Common myeloid progenitor, CD34-positive (primary cell): ENCODE results near the gene SCNN1A.

Source experiments
- CTCF ChIA-PET: fragments of 350-600 bp; sonication (Branson Sonifier 250); formaldehyde crosslinking; loops from one replicate; lab custom pipeline; 2021; ENCODE audit warnings: antibody characterized with exemption; lab: Charles Lee
- POLR2A ChIA-PET: fragments of 350-600 bp; sonication (Branson Sonifier 250); formaldehyde crosslinking; loops from one replicate; lab custom pipeline; 2021; ENCODE audit warnings: antibody characterized with exemption; lab: Charles Lee
- DNase-seq, 3 donors: peaks; one replicate each; pipeline versions ENCODE4 v3.0.0 to v3.0.0-alpha.2; 2013
- H3K27ac ChIP-seq, 2 experiments: 1 replicate in 1 of 2; 2 replicates in 1 of 2; pipeline ENCODE4 v1.7.0; 2013; ENCODE audit warnings: inconsistent platforms in 2 of 2, low read length in 2 of 2, mild to moderate bottlenecking in 2 of 2, low read depth in 1 of 2, moderate library complexity in 1 of 2; ENCODE audit not compliant: severe bottlenecking in 2 of 2, insufficient read depth in 1 of 2, poor library complexity in 1 of 2
- H3K27me3 ChIP-seq, 5 experiments: replicated peaks in 2 of 5; 1 replicate in 3 of 5; 2 replicates in 2 of 5; pipeline versions ENCODE4 v1.6.1 to v1.7.0; 2013; ENCODE audit warnings: low read length in 4 of 5, mild to moderate bottlenecking in 2 of 5, moderate library complexity in 2 of 5, inconsistent platforms in 1 of 5; ENCODE audit not compliant: insufficient read depth in 5 of 5, control insufficient read depth in 4 of 5
- H3K36me3 ChIP-seq, 4 experiments: 1 replicate in 2 of 4; 2 replicates in 2 of 4; pipeline versions ENCODE4 v1.6.1 to v1.7.0; 2013; ENCODE audit warnings: low read length in 3 of 4, control low read depth in 1 of 4, mild to moderate bottlenecking in 1 of 4; ENCODE audit not compliant: control insufficient read depth in 4 of 4, insufficient read depth in 4 of 4
- H3K4me1 ChIP-seq, 4 experiments: 1 replicate in 3 of 4; 2 replicates in 1 of 4; pipeline versions ENCODE4 v1.6.1 to v1.7.1; 2013; ENCODE audit warnings: low read length in 3 of 4, mild to moderate bottlenecking in 3 of 4, control low read depth in 1 of 4, inconsistent platforms in 1 of 4, moderate library complexity in 1 of 4; ENCODE audit not compliant: control insufficient read depth in 4 of 4, insufficient read depth in 4 of 4; ENCODE audit errors: control extremely low read depth in 1 of 4
- H3K4me3 ChIP-seq, 7 experiments: 1 replicate in 4 of 7; 2 replicates in 3 of 7; pipeline versions ENCODE4 v1.5.1 to v1.7.0; 2013; ENCODE audit warnings: mild to moderate bottlenecking in 7 of 7, low read length in 6 of 7, moderate library complexity in 6 of 7, inconsistent platforms in 2 of 7, low read depth in 2 of 7, control low read depth in 1 of 7; ENCODE audit not compliant: insufficient read depth in 4 of 7, control insufficient read depth in 1 of 7; ENCODE audit errors: extremely low read depth in 1 of 7
- H3K9me3 ChIP-seq, 5 experiments: 1 replicate in 4 of 5; 2 replicates in 1 of 5; pipeline versions ENCODE4 v1.6.1 to v1.7.1; 2013; ENCODE audit warnings: low read length in 4 of 5, mild to moderate bottlenecking in 2 of 5, inconsistent platforms in 1 of 5, low read depth in 1 of 5, moderate library complexity in 1 of 5; ENCODE audit not compliant: control insufficient read depth in 4 of 5, insufficient read depth in 2 of 5; ENCODE audit errors: control extremely low read depth in 1 of 5
- WGBS: methylation state at CpG from one replicate; pipeline ENCODE4 v1.1.5; 2013; ENCODE audit not compliant: insufficient coverage; 5-methylcytosine and 5-hydroxymethylcytosine counted together

The SCNN1A gene

DNA sequence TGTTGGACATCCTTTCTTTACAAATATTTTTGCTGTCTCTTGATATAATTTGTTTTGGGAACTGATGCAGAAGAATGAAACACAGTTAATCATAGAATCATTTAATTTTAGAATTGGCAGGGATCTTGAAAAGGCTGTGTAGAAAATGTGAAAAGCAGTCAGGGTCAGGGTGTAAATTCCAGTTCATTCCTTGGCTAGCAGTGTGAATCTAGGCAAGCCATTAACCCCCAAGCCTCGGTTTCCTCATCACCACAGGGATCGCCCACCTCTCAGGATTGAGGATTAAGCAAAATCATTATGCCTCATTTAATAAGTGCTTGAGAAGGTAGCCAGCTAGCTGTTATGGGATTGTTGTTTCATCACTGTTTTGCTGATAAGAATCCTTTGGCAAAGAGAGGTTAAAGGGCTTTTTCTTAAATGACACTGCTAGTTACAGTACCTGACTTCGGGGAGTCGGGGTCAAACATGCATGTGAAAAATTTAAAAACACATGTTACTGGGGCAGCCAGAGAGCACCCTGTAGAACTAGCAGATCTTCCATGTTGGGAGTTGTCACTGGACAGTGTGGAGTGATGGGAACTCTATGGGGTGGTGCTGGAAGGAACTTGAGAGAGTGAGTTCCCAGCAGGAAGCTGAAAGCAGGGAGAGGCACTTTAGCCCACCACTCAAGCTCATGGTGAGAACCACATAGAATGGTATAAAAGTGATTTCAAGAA, 44.2 kb downstream of the SCNN1A start:
- CTCF ChIA-PET: interaction anchor here (1.0 to 1.9 kb wide), 5 partner anchors 8 to 134 kb away, joined by 3 to 8 read pairs (median 6); no protein-coding TSS in a partner anchor
- 100% methylated on average over 2 of the region's 4 CpGs for WGBS
- no peak for DNase-seq
- POLR2A ChIA-PET: no interaction called here
- Histone ChIP-seq H3K27ac (peak overlapping the region in 1 of 2 experiments; percentile 54), H3K9me3 (no peaks in the 10 kb centered on the region), H3K4me3 (no peak overlapping the region), H3K4me1 (peaks cover 13 to 51% (median 41%) of the 10 kb centered on the region in 4 experiments), H3K36me3 (peaks cover 25 to 89% (median 72%) of the 10 kb centered on the region in 4 experiments), H3K27me3 (no peaks in the 10 kb centered on the region)

DNA sequence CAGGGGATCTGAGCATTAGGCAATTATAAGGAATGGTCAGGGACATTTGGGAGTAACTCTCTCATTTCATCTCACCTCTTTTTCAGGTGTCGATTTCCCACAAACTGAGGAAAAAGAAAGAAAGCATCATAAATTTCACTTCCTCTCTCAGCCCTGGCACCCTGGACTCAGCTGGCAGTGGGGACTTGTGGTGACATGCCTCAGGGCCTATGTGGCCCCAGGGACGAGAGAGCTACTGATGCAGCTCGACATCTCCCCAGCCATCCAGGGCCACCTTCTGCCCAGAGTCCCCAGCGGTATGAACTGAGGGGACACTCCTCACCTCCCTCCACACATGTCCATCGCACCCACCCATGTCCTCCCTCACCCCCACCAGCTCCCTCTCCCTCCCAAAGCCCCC, 45.2 kb downstream of the SCNN1A start:
- ChIA-PET POLR2A (no interaction called here), CTCF (interaction anchor here (0.9 to 1.9 kb wide), 6 partner anchors 9 to 209 kb away, joined by 3 to 8 read pairs (median 6); no protein-coding TSS in a partner anchor)
- DNase-seq: no peak
- peak overlapping the region in 1 of 2 experiments; percentile 54 for H3K27ac ChIP-seq
- 82% methylated on average over 2 of the region's 5 CpGs for WGBS
- no peaks in the 10 kb centered on the region for H3K27me3 ChIP-seq
- peaks cover 25 to 92% (median 72%) of the 10 kb centered on the region in 4 experiments for H3K36me3 ChIP-seq
- H3K4me3 ChIP-seq: no peak overlapping the region
- peaks cover 9 to 49% (median 38%) of the 10 kb centered on the region in 4 experiments for H3K4me1 ChIP-seq
- H3K9me3 ChIP-seq: no peaks in the 10 kb centered on the region

DNA sequence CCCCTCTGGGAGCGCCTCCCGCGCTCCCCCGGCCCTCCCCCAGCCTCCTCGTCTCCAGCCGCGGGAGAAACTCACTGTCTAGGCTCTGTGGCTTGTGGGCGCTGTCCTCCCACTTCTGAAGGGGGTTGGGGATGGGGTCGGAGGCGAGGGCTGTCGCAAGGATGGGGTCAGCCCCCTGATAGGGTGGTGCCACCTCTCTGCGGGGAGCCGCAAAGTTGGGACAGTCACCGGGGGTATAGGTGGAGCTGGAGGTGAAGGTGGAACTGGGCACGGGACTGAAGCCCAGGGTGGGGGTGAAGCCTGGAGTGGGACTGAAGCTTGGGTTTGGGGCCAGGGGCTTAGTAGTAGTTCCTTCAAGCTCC, 45.7 kb downstream of the SCNN1A start:
- peak overlapping the region in 1 of 2 experiments; percentile 54 for H3K27ac ChIP-seq
- no peaks in the 10 kb centered on the region for H3K27me3 ChIP-seq
- peaks cover 25 to 89% (median 70%) of the 10 kb centered on the region in 4 experiments for H3K36me3 ChIP-seq
- POLR2A ChIA-PET: no interaction called here
- WGBS: 92% methylated on average over 4 of the region's 15 CpGs
- DNase-seq: no peak
- H3K4me1 ChIP-seq: peaks cover 10 to 49% (median 38%) of the 10 kb centered on the region in 4 experiments
- H3K4me3 ChIP-seq: no peak overlapping the region
- H3K9me3 ChIP-seq: no peaks in the 10 kb centered on the region
- CTCF ChIA-PET: interaction anchor here (1.1 to 1.9 kb wide), 6 partner anchors 10 to 209 kb away, joined by 3 to 8 read pairs (median 6); no protein-coding TSS in a partner anchor

DNA sequence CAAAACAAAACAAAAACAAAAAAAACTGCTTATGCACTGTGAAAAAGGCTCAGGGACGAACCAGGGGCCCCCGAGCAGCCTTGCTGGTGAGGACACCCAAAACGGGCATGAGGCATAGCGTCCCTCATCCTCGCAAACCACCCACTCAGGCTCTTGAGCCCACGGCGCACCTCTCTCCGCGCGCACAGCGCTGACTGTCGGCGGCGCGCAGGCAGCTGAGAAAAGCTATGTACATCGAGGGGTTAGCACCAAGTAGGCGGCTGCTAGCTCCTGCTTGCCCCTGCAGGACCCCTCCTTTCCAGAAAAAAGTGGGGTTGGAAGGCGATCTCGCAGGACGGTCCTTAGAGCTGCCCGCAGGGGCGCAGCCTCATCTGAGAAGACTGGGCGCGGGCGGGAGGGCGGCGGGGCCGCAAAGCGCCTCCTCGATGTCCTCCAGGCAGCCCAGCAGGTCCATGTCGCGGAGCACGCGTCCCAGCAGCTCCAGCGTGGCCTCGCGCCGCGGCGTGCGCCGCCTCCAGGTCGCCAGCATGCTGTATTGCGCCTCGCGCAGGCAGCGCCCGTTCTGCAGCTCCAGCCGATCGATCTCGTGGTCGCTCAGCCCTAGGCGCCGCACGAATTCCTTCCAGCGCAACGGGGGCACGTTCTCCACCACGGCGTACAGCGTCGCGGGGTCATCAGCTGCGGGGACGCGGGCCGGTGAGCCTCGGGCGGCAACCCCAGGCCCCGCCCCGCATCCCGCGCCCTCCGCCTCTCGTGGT, 46.2 kb downstream of the SCNN1A start:
- WGBS: 95% methylated on average over 69 of the region's 75 CpGs
- peaks cover 12 to 49% (median 38%) of the 10 kb centered on the region in 4 experiments for H3K4me1 ChIP-seq
- peaks cover 23 to 88% (median 66%) of the 10 kb centered on the region in 4 experiments for H3K36me3 ChIP-seq
- DNase-seq: no peak
- H3K9me3 ChIP-seq: no peaks in the 10 kb centered on the region
- no peak overlapping the region for H3K4me3 ChIP-seq
- CTCF ChIA-PET: interaction anchor here (0.7 to 3.8 kb wide), 6 partner anchors 13 to 210 kb away, joined by 3 to 23 read pairs (median 4); no protein-coding TSS in a partner anchor
- no peaks in the 10 kb centered on the region for H3K27me3 ChIP-seq
- POLR2A ChIA-PET: interaction anchor here (0.7 kb wide), 1 partner anchor 154 kb away, joined by 3 read pairs; no protein-coding TSS in a partner anchor
- H3K27ac ChIP-seq: no peak overlapping the region

DNA sequence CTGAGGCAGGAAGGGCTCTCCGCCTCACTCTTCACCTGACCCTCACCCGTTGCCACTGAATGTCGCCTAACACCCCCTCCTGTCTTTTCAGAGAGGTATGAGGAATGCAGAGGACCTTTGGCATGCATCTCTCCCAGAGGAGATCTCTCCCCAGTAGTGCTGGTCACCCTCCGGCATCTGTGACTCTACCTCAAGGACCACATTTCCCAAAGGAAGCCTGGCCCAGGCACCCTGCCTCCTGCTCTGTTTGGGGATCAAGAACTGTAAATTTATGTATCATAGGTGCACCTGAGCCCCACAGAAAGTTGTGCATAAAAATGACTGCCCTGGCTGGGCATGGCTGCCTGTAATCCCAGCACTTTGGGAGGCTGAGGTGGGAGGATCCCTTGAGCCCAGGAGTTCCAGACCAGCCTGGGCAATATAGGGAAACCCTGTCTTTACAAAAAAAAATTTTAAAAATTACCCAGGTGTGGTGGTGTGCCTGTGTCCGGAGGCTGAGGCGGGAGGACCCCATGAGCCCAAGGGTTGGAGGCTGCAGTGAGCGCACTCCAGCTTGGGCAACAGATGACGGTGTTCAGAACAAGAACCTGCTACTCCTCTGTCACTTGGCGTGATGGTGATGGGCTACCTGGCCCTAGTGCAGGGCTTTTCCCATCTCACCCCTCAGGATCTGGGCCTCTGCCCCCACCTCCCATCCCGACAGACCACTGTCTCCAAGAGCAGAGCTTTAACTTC, 47.2 kb downstream of the SCNN1A start:
- WGBS: 97% methylated on average over 6 of the region's 10 CpGs
- DNase-seq: no peak
- Histone ChIP-seq H3K27ac (peak overlapping the region in 1 of 2 experiments; percentile 47), H3K4me3 (no peak overlapping the region), H3K4me1 (peaks cover 15 to 48% (median 37%) of the 10 kb centered on the region in 4 experiments), H3K9me3 (no peaks in the 10 kb centered on the region), H3K36me3 (peaks cover 21 to 79% (median 58%) of the 10 kb centered on the region in 4 experiments), H3K27me3 (no peaks in the 10 kb centered on the region)
- ChIA-PET POLR2A (interaction anchor here (1.1 kb wide), 1 partner anchor 142 kb away, joined by 3 read pairs; the partner anchor contains the start of gene VAMP1), CTCF (interaction anchor here (0.7 to 4.0 kb wide), 12 partner anchors 9 to 209 kb away, joined by 3 to 66 read pairs (median 8); no protein-coding TSS in a partner anchor)

DNA sequence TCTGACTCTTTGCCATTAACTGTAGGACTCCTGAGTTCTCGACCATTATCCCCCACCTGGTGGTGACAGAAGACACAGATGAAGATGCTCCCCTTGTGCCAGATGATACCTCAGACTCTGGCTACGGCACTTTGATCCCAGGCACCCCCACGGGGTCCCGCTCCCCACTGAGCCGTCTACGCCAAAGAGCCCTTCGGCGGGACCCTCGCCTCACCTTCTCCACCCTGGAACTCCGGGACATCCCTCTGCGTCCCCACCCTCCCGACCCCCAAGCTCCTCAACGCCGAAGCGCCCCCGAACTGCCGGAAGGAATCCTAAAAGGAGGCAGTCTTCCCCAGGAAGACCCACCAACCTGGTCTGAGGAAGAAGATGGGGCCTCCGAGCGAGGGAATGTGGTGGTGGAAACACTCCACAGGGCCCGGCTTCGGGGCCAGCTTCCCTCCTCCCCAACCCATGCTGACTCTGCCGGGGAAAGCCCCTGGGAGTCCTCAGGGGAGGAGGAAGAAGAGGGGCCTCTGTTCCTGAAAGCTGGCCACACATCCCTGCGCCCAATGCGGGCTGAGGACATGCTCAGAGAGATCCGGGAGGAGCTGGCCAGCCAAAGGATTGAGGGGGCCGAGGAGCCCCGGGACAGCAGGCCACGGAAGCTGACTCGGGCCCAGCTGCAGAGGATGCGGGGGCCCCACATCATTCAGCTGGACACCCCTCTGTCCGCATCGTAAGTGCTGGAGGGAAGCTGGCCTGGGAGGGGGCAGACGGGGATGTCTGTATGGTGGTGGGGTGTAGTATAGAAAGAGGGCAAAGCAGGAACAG, 47.9 kb downstream of the SCNN1A start:
- CTCF ChIA-PET: interaction anchor here (0.7 to 4.0 kb wide), 18 partner anchors 9 to 219 kb away, joined by 3 to 66 read pairs (median 8); partner anchors contain the start of gene TNFRSF1A
- peaks cover 12 to 48% (median 38%) of the 10 kb centered on the region in 4 experiments for H3K4me1 ChIP-seq
- H3K9me3 ChIP-seq: no peaks in the 10 kb centered on the region
- POLR2A ChIA-PET: interaction anchor here (1.1 kb wide), 1 partner anchor 143 kb away, joined by 3 read pairs; the partner anchor contains the start of gene VAMP1
- H3K4me3 ChIP-seq: no peak overlapping the region
- 93% methylated on average over 21 of the region's 33 CpGs for WGBS
- no peaks in the 10 kb centered on the region for H3K27me3 ChIP-seq
- peak overlapping the region in 1 of 2 experiments; percentile 47 for H3K27ac ChIP-seq
- DNase-seq: no peak
- H3K36me3 ChIP-seq: peaks cover 17 to 71% (median 51%) of the 10 kb centered on the region in 4 experiments
